DND-41 (cell line): Measurements from ENCODE around the gene RRP9.
"Not testable (repeated sequence)": the region's sequence is repeated elsewhere in the genome, so short reads cannot be mapped to it uniquely, and the experiment has no call there.

Source experiments
- CTCF ChIP-seq: IDR thresholded peaks from 2 replicates; pipeline ENCODE4 v1.5.1; 2012; ENCODE audit warnings: borderline replicate concordance, low read length, moderate library complexity, mild to moderate bottlenecking; ENCODE audit not compliant: poor library complexity, severe bottlenecking; ENCODE audit errors: extremely low read depth
- EZH2 ChIP-seq: IDR thresholded peaks from 3 replicates; pipeline ENCODE4 v1.6.1; 2012; ENCODE audit warnings: borderline replicate concordance, low read depth, mild to moderate bottlenecking, moderate library complexity, low read length, inconsistent platforms; ENCODE audit not compliant: severe bottlenecking

GRCh38 chr3:51900043-51900442, 41.7 kb downstream of the RRP9 start:
- TF ChIP-seq CTCF, EZH2: not testable (repeated sequence)
